GM12878 (cell line): Measurements from ENCODE around the gene GALK1. TPM values are rescaled to one million over a fixed set of nuclear protein-coding genes. Genes with fewer than 3 reads are reported as not detected.

Source experiments
- ATAC-seq: fragments of 200-7000 bp; cut with Tn5 transposase; 3 replicates; pipeline ENCODE4 v1.9.1; 2020; ENCODE audit warnings: mild to moderate bottlenecking, moderate library complexity
- BruUV-seq: library from RNA; stranded (reverse); fragments of 400-500 nt; replicated peaks from 2 replicates; lab custom pipeline; 2021; lab: Mats Ljungman, UMichigan
- CTCF ChIA-PET: fragments of 300-600 bp; sonication (Branson Sonifier 250); formaldehyde crosslinking; extraction: SDS; loops from one replicate; lab custom pipeline; 2021; ENCODE audit warnings: inconsistent platforms; lab: Yijun Ruan, JAX
- POLR2A ChIA-PET: fragments of 350-600 bp; formaldehyde crosslinking; extraction: SDS; loops from one replicate; lab custom pipeline; 2021; ENCODE audit warnings: inconsistent platforms; lab: Charles Lee
- RAD21 ChIA-PET: fragments of 300-600 bp; sonication (Branson Sonifier 250); formaldehyde crosslinking; loops from one replicate; lab custom pipeline; 2023; ENCODE audit warnings: antibody characterized with exemption; ENCODE audit not compliant: unreplicated experiment; lab: Charles Lee
- SMC1A ChIA-PET: fragments of 300-600 bp; sonication (Branson Sonifier 250); formaldehyde crosslinking; loops from one replicate; lab custom pipeline; 2023; ENCODE audit not compliant: unreplicated experiment, uncharacterized antibody; lab: Charles Lee
- DNase-seq: peaks from one replicate; pipeline ENCODE4 v3.0.0-alpha.2; 2011; ENCODE audit warnings: low read depth, low spot score
- FAIRE-seq: peaks from 3 replicates; lab custom pipeline; 2011; peaks lifted over from hg19 to GRCh38; lab: Jason Lieb, UNC
- H2AFZ ChIP-seq: 2 replicates; pipeline ENCODE4 v1.6.0; 2011; ENCODE audit warnings: low read depth, low read length, control low read depth; ENCODE audit not compliant: control insufficient read depth
- H3K27ac ChIP-seq: 2 replicates; pipeline ENCODE4 v1.5.1; 2011; ENCODE audit warnings: control low read depth; ENCODE audit not compliant: control insufficient read depth, insufficient read depth
- H3K27me3 ChIP-seq, 2 experiments: replicated peaks in 1 of 2; 2 replicates each; pipeline versions ENCODE4 v1.6.0 to v1.6.1; 2011; ENCODE audit warnings: low read length in 1 of 2; ENCODE audit not compliant: control insufficient read depth in 2 of 2, insufficient read depth in 2 of 2
- H3K36me3 ChIP-seq, 2 experiments: 2 replicates each; pipeline ENCODE4 v1.5.1; 2011; ENCODE audit warnings: low read length in 1 of 2; ENCODE audit not compliant: control insufficient read depth in 2 of 2, insufficient read depth in 2 of 2
- H3K4me1 ChIP-seq: 2 replicates; pipeline ENCODE4 v1.6.1; 2011; ENCODE audit warnings: mild to moderate bottlenecking, low read length, moderate library complexity, mixed read lengths; ENCODE audit not compliant: control insufficient read depth, insufficient read depth
- H3K4me2 ChIP-seq: 2 replicates; pipeline ENCODE4 v1.6.0; 2011; ENCODE audit warnings: control low read depth; ENCODE audit not compliant: control insufficient read depth, insufficient read depth
- H3K4me3 ChIP-seq: fragments of 200-600 bp; sonication (generic); 2 replicates; pipeline ENCODE4 v1.5.1; 2016
- H3K79me2 ChIP-seq: 2 replicates; pipeline ENCODE4 v1.6.0; 2011; ENCODE audit warnings: low read length; ENCODE audit not compliant: control insufficient read depth, insufficient read depth
- H3K9ac ChIP-seq: 2 replicates; pipeline ENCODE4 v1.8.0; 2011; ENCODE audit warnings: low read length, control low read depth, mixed read lengths; ENCODE audit not compliant: control insufficient read depth, insufficient read depth
- H3K9me3 ChIP-seq: replicated peaks from 3 replicates; pipeline ENCODE4 v1.5.1; 2011; ENCODE audit warnings: mild to moderate bottlenecking, low read length; ENCODE audit not compliant: control insufficient read depth, insufficient read depth
- H4K20me1 ChIP-seq: 2 replicates; pipeline ENCODE4 v1.6.0; 2011; ENCODE audit not compliant: control insufficient read depth, insufficient read depth
- ATF7 ChIP-seq: fragments of 450-650 bp; IDR thresholded peaks from 2 replicates; pipeline ENCODE4 v1.6.1; 2016; ENCODE audit warnings: low read depth, mild to moderate bottlenecking
- CHD2 ChIP-seq: IDR thresholded peaks from 2 replicates; pipeline ENCODE4 v1.6.1; 2011; ENCODE audit warnings: low read depth, low read length, improper control_type of control experiment, borderline replicate concordance
- CREM ChIP-seq: IDR thresholded peaks from 2 replicates; pipeline ENCODE4 v1.6.1; 2014; ENCODE audit warnings: antibody characterized with exemption, low read depth
- HSF1 ChIP-seq: fragments of 150-350 bp; IDR thresholded peaks from 2 replicates; pipeline ENCODE4 v1.6.1; 2014; ENCODE audit warnings: mild to moderate bottlenecking, low read depth, low read length
- JUND ChIP-seq: IDR thresholded peaks from 2 replicates; pipeline ENCODE4 v1.6.1; 2012; ENCODE audit warnings: low read depth, mild to moderate bottlenecking, low read length, improper control_type of control experiment, moderate library complexity
- MAX ChIP-seq: IDR thresholded peaks from 2 replicates; pipeline ENCODE4 v1.6.1; 2012; ENCODE audit warnings: low read depth, low read length, improper control_type of control experiment
- PAX5 ChIP-seq: IDR thresholded peaks from 2 replicates; pipeline ENCODE4 v1.6.1; 2011; ENCODE audit warnings: low read depth, low read length, borderline replicate concordance
- POLR2A ChIP-seq: IDR thresholded peaks from 2 replicates; pipeline ENCODE4 v1.6.1; 2011; ENCODE audit warnings: low read depth, mild to moderate bottlenecking, low read length
- RCOR1 ChIP-seq: conservative IDR thresholded peaks from 2 replicates; pipeline ENCODE4 v1.6.1; 2012; ENCODE audit warnings: low read depth, low read length, improper control_type of control experiment
- SMC3 ChIP-seq: IDR thresholded peaks from 2 replicates; pipeline ENCODE4 v1.6.1; 2011; ENCODE audit warnings: low read length, improper control_type of control experiment, borderline replicate concordance
- SPI1 ChIP-seq: IDR thresholded peaks from 2 replicates; pipeline ENCODE4 v1.6.1; 2011; ENCODE audit warnings: low read depth, mild to moderate bottlenecking, low read length, moderate library complexity, borderline replicate concordance; ENCODE audit not compliant: insufficient read depth
- ZBED1 ChIP-seq: IDR thresholded peaks from 2 replicates; pipeline ENCODE4 v1.6.1; 2016; ENCODE audit warnings: borderline replicate concordance
- ZNF207 ChIP-seq: fragments of 450-650 bp; IDR thresholded peaks from 2 replicates; pipeline ENCODE4 v1.6.1; 2014; ENCODE audit warnings: antibody characterized with exemption, mild to moderate bottlenecking, borderline replicate concordance
- ZNF274 ChIP-seq: IDR thresholded peaks from one replicate; pipeline ENCODE4 v1.8.0; 2011; ENCODE audit not compliant: insufficient read length, insufficient read depth
- WGBS: methylation state at CpG from one replicate; pipeline ENCODE4 v1.1.6; 2016; ENCODE audit warnings: low lambda C conversion rate; ENCODE audit not compliant: insufficient replicate concordance, insufficient coverage; ENCODE audit errors: missing lambda C conversion rate; 5-methylcytosine and 5-hydroxymethylcytosine counted together
- in situ Hi-C: fragments of 300-500 bp; cut with MboI; formaldehyde crosslinking; loops from 9 replicates; pipeline ENCODE4 v1.14.3; 2018; ENCODE audit warnings: mixed read lengths
- intact Hi-C: fragments of 100-400 bp; cut with micrococcal nuclease; formaldehyde crosslinking; loops from one replicate; pipeline ENCODE4 v1.14.2; 2022; ENCODE audit not compliant: unreplicated experiment
- polyA plus RNA-seq, 11 experiments: library from polyadenylated mRNA; depleted of rRNA in 4 of 11; unstranded in 6 of 11; stranded (reverse) in 5 of 11; fragments of >200 nt; fragmentation: Nextera tagmentation in 4 of 11; fragmentation: Illumina TruSeq in 1 of 11; extraction: Ambion mirVana in 4 of 11; extraction: Trizol in 1 of 11; gene quantifications; 1 replicate in 1 of 11; 2 replicates in 10 of 11; pipeline versions ENCODE4 v1.2.1 to v1.2.3, GENCODE V29; 2011 to 2016; ENCODE audit warnings: inconsistent platforms in 2 of 11, missing spikeins in 2 of 11, low read depth in 1 of 11
- total RNA-seq, 4 experiments: library from RNA; depleted of rRNA in 3 of 4; stranded (reverse); fragments of >200 nt in 3 of 4; fragmentation: Illumina TruSeq in 1 of 4; extraction: Trizol in 1 of 4; gene quantifications; 2 replicates each; pipeline versions ENCODE4 v1.2.1 to v1.2.3, GENCODE V29; 2013 to 2021

GALK1 gene
- total and polyA plus RNA-seq, 10 of the 15 experiments (the other 5 are each of a cell fraction or from before 2014, with no cell fraction given), result 0.21 to 43.8 (median 21.4) TPM

GRCh38 chr17:75730065-75730464 is 34.9 kb downstream of the GALK1 start (continued):
- no peak for TF ChIP-seq ATF7
- TF ChIP-seq CHD2, result no peak
- TF ChIP-seq ZNF207, result no peak
- no peak for TF ChIP-seq ZBED1
- no peak for TF ChIP-seq POLR2A
- TF ChIP-seq JUND, result no peak
- no peak for TF ChIP-seq PAX5
- TF ChIP-seq SMC3, result no peak
- TF ChIP-seq HSF1, result no peak

- no peak overlapping the region for H3K4me2 ChIP-seq
- in situ Hi-C loops, result no loop called here
- DNase-seq, result no peak
- no peaks in the 10 kb centered on the region; the same call in 2 of the 3 replicates for H3K9me3 ChIP-seq
- ChIA-PET RAD21 (no interaction called here), CTCF (interaction anchor here (0.9 to 4.3 kb wide), 4 partner anchors 8 to 55 kb away, joined by 3 to 17 read pairs (median 3); no protein-coding TSS in a partner anchor), SMC1A (interaction anchor here (0.6 to 0.9 kb wide), 3 partner anchors 24 to 850 kb away, joined by 3 read pairs; no protein-coding TSS in a partner anchor), POLR2A (interaction anchor here (0.6 kb wide), 2 partner anchors 92 to 647 kb away, joined by 3 read pairs; no protein-coding TSS in a partner anchor)
- no peaks in the 10 kb centered on the region for H3K4me1 ChIP-seq
- no peak overlapping the region for H3K27ac ChIP-seq
- no peak overlapping the region for H2AFZ ChIP-seq
- 68% methylated on average over 7 of the region's 7 CpGs for WGBS
- no peaks in the 10 kb centered on the region for H3K79me2 ChIP-seq
- ATAC-seq, result no peak
- no peaks in the 10 kb centered on the region for H4K20me1 ChIP-seq
- no peak for FAIRE-seq
- no peaks in the 10 kb centered on the region for H3K27me3 ChIP-seq
- intact Hi-C loops, result no loop called here
- no peak overlapping the region for H3K9ac ChIP-seq
- TF ChIP-seq ZNF274 (no peak), MAX (no peak), SPI1 (no peak), RCOR1 (no peak), ZBED1 (no peak), CREM (no peak)
- no TSS peak for BruUV-seq
- no peaks in the 10 kb centered on the region for H3K36me3 ChIP-seq
- H3K4me3 ChIP-seq, result no peak overlapping the region
Observed at GRCh38 chr17:75729351-75729750, 35.6 kb downstream of the GALK1 start.
